AG04450 (cell line): ENCODE measurements around the gene DDX51. TPM values are rescaled to one million over a fixed set of nuclear protein-coding genes. Genes with fewer than 3 reads are reported as not detected.

Experiments used
- CTCF ChIA-PET: fragments of 300-600, 350-600 bp; formaldehyde crosslinking; extraction: SDS; loops from one replicate; lab custom pipeline; 2022; ENCODE audit warnings: antibody characterized with exemption, inconsistent platforms; lab: Charles Lee
- POLR2A ChIA-PET: fragments of 350-600 bp; formaldehyde crosslinking; extraction: SDS; loops from one replicate; lab custom pipeline; 2021; ENCODE audit warnings: antibody characterized with exemption, inconsistent platforms; lab: Yijun Ruan, JAX
- DNase-seq: peaks from one replicate; pipeline ENCODE4 v3.0.0-alpha.2; 2011; ENCODE audit warnings: low read depth, low spot score
- H3K27ac ChIP-seq: one replicate; pipeline ENCODE4 v1.5.1; 2012; ENCODE audit warnings: low read depth, low read length, control low read depth
- H3K27me3 ChIP-seq: one replicate; pipeline ENCODE4 v1.6.0; 2012; ENCODE audit warnings: low read length; ENCODE audit not compliant: control insufficient read depth, insufficient read depth
- H3K4me3 ChIP-seq: 2 replicates; pipeline ENCODE4 v1.5.1; 2011; ENCODE audit warnings: mild to moderate bottlenecking, low read depth, low read length, control low read depth
- H3K9me3 ChIP-seq: 2 replicates; pipeline ENCODE4 v1.5.1; 2012; ENCODE audit warnings: low read length; ENCODE audit not compliant: control insufficient read depth, insufficient read depth
- polyA plus RNA-seq: library from polyadenylated mRNA; depleted of rRNA; stranded (reverse); fragments of >200 nt; gene quantifications from 2 replicates; pipeline ENCODE4 v1.2.3, GENCODE V29; 2011; rRNA removed
- small RNA-seq: library from RNA; depleted of rRNA; stranded (forward); fragments of <200 nt; gene quantifications from one replicate; pipeline ENCODE3, GENCODE V24; 2012; ENCODE audit warnings: low read depth; ENCODE audit not compliant: insufficient read length
- TF ChIP-seq, protein P1 (sequence below): IDR thresholded peaks from 2 replicates; pipeline ENCODE4 v1.5.1; 2011; ENCODE audit warnings: low read depth, low read length, control low read depth, inconsistent platforms

DDX51 gene
- polyA plus RNA-seq, 1 experiment: 4.5 TPM

GRCh38 chr12:132099739-132100138 lies 44.4 kb downstream of the DDX51 start:
- POLR2A ChIA-PET: no interaction called here
- Histone ChIP-seq H3K9me3 (no peaks in the 10 kb centered on the region), H3K4me3 (no peak overlapping the region), H3K27ac (no peak overlapping the region), H3K27me3 (no peaks in the 10 kb centered on the region)
- DNase-seq: no peak
- CTCF ChIA-PET: no interaction called here
- TF ChIP-seq, protein P1, sequence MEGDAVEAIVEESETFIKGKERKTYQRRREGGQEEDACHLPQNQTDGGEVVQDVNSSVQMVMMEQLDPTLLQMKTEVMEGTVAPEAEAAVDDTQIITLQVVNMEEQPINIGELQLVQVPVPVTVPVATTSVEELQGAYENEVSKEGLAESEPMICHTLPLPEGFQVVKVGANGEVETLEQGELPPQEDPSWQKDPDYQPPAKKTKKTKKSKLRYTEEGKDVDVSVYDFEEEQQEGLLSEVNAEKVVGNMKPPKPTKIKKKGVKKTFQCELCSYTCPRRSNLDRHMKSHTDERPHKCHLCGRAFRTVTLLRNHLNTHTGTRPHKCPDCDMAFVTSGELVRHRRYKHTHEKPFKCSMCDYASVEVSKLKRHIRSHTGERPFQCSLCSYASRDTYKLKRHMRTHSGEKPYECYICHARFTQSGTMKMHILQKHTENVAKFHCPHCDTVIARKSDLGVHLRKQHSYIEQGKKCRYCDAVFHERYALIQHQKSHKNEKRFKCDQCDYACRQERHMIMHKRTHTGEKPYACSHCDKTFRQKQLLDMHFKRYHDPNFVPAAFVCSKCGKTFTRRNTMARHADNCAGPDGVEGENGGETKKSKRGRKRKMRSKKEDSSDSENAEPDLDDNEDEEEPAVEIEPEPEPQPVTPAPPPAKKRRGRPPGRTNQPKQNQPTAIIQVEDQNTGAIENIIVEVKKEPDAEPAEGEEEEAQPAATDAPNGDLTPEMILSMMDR: no peak

- no peak for DNase-seq
- ChIA-PET POLR2A (no interaction called here), CTCF (no interaction called here)
- H3K4me3 ChIP-seq: no peak overlapping the region
- no peak overlapping the region for H3K27ac ChIP-seq
- no peaks in the 10 kb centered on the region for H3K27me3 ChIP-seq
- H3K9me3 ChIP-seq: no peaks in the 10 kb centered on the region; the same call in 1 of the 2 replicates
- TF ChIP-seq, protein P1: no peak
Observed at GRCh38 chr12:132095520-132096409, 48.4 kb downstream of the DDX51 start.

GRCh38 chr12:132094269-132094891 lies 49.7 kb downstream of the DDX51 start:
- no peaks in the 10 kb centered on the region; the same call in 1 of the 2 replicates for H3K9me3 ChIP-seq
- H3K27ac ChIP-seq: peak overlapping the region; percentile 11
- no peak for DNase-seq
- H3K4me3 ChIP-seq: no peak overlapping the region
- no peaks in the 10 kb centered on the region for H3K27me3 ChIP-seq
- TF ChIP-seq, protein P1: no peak
- ChIA-PET CTCF (no interaction called here), POLR2A (interaction anchor here (0.6 kb wide), 1 partner anchor 34 kb away, joined by 5 read pairs; no protein-coding TSS in a partner anchor)

DNA sequence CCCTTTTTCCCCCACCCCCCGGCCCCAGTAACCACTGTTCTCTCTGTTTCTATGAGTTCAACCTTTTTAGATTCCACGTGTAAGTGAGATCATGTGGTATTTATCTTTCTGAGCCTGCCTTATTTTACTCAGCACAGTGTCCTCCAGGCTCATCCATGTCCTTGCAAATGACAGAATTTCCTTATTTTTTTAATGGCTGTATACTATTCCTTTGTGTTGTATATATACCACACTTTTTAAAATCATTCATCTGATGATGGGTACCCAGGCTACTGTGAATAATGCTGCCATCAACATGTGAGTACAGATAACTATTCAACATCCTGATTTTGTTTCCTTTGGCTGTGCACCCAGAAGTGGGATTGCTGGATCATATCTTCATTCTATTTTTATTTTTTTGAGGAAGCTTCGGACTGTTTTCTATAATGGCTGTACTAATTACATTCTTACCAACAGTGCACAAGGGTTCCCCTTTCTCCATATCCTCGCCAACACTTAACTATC lies 54.7 kb downstream of the DDX51 start:
- ChIA-PET POLR2A (no interaction called here), CTCF (no interaction called here)
- no peak for DNase-seq
- TF ChIP-seq, protein P1: no peak
- no peak overlapping the region for H3K27ac ChIP-seq
- no peak overlapping the region for H3K4me3 ChIP-seq
- H3K9me3 ChIP-seq: no peaks in the 10 kb centered on the region; the same call in 1 of the 2 replicates
- no peaks in the 10 kb centered on the region for H3K27me3 ChIP-seq

Small RNA genes lying within 50 kb of the gene (small RNA-seq; reads per million reads assigned to genes)
- not detected for gene AC138466.3

Other genes starting within 250 kb of the DDX51 start
- 4.6 and 6.6 TPM in 2 replicates for gene ULK1, start 249.7 kb downstream of the DDX51 start, polyA plus RNA-seq
- 11.4 and 13.7 TPM in 2 replicates for gene PUS1, start 215.0 kb downstream of the DDX51 start, polyA plus RNA-seq
- gene EP400, start 194.4 kb downstream of the DDX51 start, polyA plus RNA-seq: 5.4 and 7.3 TPM in 2 replicates
- gene NOC4L, start 138 bp upstream of the DDX51 start, polyA plus RNA-seq: 2.9 and 3.7 TPM in 2 replicates
- 0.04 TPM in 1 of 2 replicates, not detected in the other for gene GALNT9, start 185.3 kb upstream of the DDX51 start, polyA plus RNA-seq